H1 (cell line): Measurements from ENCODE around the gene TSPAN15.

ENCODE experiments used
- KDM1A ChIP-seq: fragments of 200-600, 300-600 bp; sonication (generic); IDR thresholded peaks from 2 replicates; pipeline ENCODE4 v1.7.1; 2016; ENCODE audit warnings: mild to moderate bottlenecking, low read length, borderline replicate concordance
- KDM4A ChIP-seq: IDR thresholded peaks from one replicate; pipeline ENCODE4 v1.7.1; 2012; ENCODE audit warnings: low read depth, mild to moderate bottlenecking, moderate library complexity, low read length, inconsistent platforms; ENCODE audit not compliant: severe bottlenecking
- SP4 ChIP-seq: IDR thresholded peaks from 2 replicates; pipeline ENCODE4 v1.6.1; 2012; ENCODE audit warnings: low read length, inconsistent platforms
- TEAD4 ChIP-seq: IDR thresholded peaks from 2 replicates; pipeline ENCODE4 v1.6.1; 2012; ENCODE audit warnings: low read depth, low read length, inconsistent platforms, mixed read lengths
- YY1 ChIP-seq: IDR thresholded peaks from 2 replicates; pipeline ENCODE4 v1.6.1; 2011; ENCODE audit warnings: low read depth, mild to moderate bottlenecking, low read length
- ZNF274 ChIP-seq: IDR thresholded peaks from 2 replicates; pipeline ENCODE4 v1.7.0; 2012; ENCODE audit warnings: low read length, borderline replicate concordance; ENCODE audit errors: extremely low read depth
- TF ChIP-seq, protein P1 (sequence below): IDR thresholded peaks from 2 replicates; pipeline ENCODE4 v1.6.1; 2012; ENCODE audit warnings: inconsistent platforms
- TF ChIP-seq, protein P2 (sequence below), 3 experiments: IDR thresholded peaks; 1 replicate in 2 of 3; 2 replicates in 1 of 3; pipeline versions ENCODE4 v1.5.1 to v1.6.1; 2011; ENCODE audit warnings: low read length in 3 of 3, mild to moderate bottlenecking in 3 of 3, inconsistent platforms in 2 of 3, low read depth in 1 of 3, moderate library complexity in 1 of 3; ENCODE audit not compliant: insufficient read depth in 1 of 3; ENCODE audit errors: control extremely low read depth in 1 of 3
- TF ChIP-seq, protein P3 (sequence below): IDR thresholded peaks from 2 replicates; pipeline ENCODE4 v1.6.1; 2011; ENCODE audit warnings: low read depth, mild to moderate bottlenecking, low read length; ENCODE audit not compliant: insufficient read depth

DNA sequence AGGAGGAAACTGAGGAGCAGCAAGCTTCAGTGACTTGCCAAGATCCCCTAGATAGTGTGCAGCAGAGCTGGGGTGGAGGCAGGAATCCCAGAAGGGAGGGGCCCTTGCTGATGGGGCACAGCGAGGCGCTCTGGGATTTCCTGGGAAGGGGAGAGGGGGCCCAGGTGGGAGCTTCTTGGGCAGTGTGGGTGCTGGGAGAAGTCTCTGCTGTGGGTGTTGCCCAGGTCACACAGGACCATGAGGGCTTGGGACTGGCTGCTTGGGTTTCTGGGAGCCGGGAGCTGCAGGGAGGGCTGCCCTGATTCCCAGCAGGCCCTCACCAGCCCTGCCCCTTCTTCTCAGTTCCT is 55.2 kb downstream of the TSPAN15 start:
- TF ChIP-seq, protein P1, sequence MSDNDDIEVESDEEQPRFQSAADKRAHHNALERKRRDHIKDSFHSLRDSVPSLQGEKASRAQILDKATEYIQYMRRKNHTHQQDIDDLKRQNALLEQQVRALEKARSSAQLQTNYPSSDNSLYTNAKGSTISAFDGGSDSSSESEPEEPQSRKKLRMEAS = no peak
- TF ChIP-seq KDM1A (no peak), TEAD4 (no peak), KDM4A (no peak), SP4 (no peak), YY1 (no peak), ZNF274 (no peak)
- TF ChIP-seq, protein P2, sequence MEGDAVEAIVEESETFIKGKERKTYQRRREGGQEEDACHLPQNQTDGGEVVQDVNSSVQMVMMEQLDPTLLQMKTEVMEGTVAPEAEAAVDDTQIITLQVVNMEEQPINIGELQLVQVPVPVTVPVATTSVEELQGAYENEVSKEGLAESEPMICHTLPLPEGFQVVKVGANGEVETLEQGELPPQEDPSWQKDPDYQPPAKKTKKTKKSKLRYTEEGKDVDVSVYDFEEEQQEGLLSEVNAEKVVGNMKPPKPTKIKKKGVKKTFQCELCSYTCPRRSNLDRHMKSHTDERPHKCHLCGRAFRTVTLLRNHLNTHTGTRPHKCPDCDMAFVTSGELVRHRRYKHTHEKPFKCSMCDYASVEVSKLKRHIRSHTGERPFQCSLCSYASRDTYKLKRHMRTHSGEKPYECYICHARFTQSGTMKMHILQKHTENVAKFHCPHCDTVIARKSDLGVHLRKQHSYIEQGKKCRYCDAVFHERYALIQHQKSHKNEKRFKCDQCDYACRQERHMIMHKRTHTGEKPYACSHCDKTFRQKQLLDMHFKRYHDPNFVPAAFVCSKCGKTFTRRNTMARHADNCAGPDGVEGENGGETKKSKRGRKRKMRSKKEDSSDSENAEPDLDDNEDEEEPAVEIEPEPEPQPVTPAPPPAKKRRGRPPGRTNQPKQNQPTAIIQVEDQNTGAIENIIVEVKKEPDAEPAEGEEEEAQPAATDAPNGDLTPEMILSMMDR (IDR thresholded peaks at IDR 0.05; ENCODE audit: control extremely low read depth in 1 of 3, insufficient read depth in 1 of 3, low read depth in 1 of 3, low read length in 3 of 3) = no peak
- TF ChIP-seq, protein P3, sequence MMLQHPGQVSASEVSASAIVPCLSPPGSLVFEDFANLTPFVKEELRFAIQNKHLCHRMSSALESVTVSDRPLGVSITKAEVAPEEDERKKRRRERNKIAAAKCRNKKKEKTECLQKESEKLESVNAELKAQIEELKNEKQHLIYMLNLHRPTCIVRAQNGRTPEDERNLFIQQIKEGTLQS = no peak
